Measurements from ENCODE around the gene PRX. TPM values are rescaled to one million over a fixed set of nuclear protein-coding genes. Genes with fewer than 3 reads are reported as not detected.
"Not testable (repeated sequence)": the region's sequence is repeated elsewhere in the genome, so short reads cannot be mapped to it uniquely, and the experiment has no call there.

PRX gene
- total RNA-seq, 2 experiments from 2014 or later, result 1.0 to 1.4 TPM

DNA sequence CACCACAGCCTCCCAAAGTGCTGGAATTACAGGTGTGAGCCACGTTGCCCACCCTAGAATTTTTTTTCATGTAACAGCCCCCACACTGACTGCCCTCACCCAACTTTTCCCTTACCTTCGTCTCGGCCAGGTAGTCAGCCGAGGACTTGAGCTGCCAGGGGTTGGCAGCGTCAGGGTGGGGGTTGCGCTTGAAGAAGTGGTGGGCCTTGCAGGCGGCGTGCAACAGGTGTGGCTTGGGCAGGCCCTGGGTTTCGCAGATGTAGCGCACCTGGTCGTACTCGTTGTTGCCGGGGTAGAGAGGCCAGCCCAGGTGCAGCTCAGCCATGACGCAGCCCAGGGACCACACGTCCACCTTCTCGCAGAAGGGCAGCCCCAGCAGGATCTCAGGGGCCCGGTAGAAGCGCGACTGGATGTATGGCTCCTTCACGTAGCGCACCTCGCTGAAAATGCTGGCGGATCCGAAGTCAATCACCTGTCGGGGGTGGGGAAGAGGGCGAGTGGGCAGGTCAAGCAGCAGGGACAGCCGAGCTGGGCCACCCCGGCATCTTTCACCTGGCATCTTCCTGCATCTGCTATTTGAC is 29.4 kb downstream of the PRX start:
- Mint-ChIP-seq H3K4me1 (no peaks in the 10 kb centered on the region), H3K9me3 (ENCODE audit: low read depth) (no peaks in the 10 kb centered on the region), H3K27me3 (no peaks in the 10 kb centered on the region), H3K4me3 (no peak overlapping the region), H3K36me3 (ENCODE audit: low read depth) (no peaks in the 10 kb centered on the region), H3K27ac (no peak overlapping the region)
- ChIA-PET POLR2A (no interaction called here), CTCF (no interaction called here)
- intact Hi-C loops (cut with DNase I, micrococcal nuclease), result no loop called here
- ATAC-seq (no peak), DNase-seq (no peak)

DNA sequence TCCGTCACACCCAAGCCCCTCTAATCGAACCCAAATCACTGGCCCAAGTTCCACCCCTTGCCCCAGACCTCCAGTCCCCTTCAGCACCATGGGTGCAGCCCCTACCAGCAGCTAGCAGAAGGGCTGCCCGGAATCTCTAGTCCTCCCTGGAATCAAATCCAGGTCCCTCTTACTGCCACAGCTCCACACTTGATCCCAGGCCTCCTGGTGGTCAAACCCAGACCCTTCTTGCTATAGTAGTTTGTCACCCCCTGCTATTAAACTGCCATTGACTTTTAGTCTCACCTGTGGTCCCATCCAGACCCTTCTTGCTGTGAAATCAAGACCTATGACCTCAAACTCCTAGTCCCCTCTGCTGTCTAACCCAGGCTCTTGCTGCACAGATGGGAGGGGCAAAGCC is 31.9 kb downstream of the PRX start:
- Mint-ChIP-seq H3K27ac (no peak overlapping the region), H3K27me3 (no peaks in the 10 kb centered on the region), H3K4me3 (no peak overlapping the region), H3K36me3 (ENCODE audit: low read depth) (no peaks in the 10 kb centered on the region), H3K4me1 (no peaks in the 10 kb centered on the region), H3K9me3 (ENCODE audit: low read depth) (no peaks in the 10 kb centered on the region)
- intact Hi-C loops (cut with DNase I, micrococcal nuclease), result no loop called here
- DNase-seq, result no peak
- POLR2A ChIA-PET, result no interaction called here
- no peak for ATAC-seq
- CTCF ChIA-PET, result interaction anchor here (1.1 kb wide), 1 partner anchor 39 kb away, joined by 5 read pairs; no protein-coding TSS in a partner anchor

DNA sequence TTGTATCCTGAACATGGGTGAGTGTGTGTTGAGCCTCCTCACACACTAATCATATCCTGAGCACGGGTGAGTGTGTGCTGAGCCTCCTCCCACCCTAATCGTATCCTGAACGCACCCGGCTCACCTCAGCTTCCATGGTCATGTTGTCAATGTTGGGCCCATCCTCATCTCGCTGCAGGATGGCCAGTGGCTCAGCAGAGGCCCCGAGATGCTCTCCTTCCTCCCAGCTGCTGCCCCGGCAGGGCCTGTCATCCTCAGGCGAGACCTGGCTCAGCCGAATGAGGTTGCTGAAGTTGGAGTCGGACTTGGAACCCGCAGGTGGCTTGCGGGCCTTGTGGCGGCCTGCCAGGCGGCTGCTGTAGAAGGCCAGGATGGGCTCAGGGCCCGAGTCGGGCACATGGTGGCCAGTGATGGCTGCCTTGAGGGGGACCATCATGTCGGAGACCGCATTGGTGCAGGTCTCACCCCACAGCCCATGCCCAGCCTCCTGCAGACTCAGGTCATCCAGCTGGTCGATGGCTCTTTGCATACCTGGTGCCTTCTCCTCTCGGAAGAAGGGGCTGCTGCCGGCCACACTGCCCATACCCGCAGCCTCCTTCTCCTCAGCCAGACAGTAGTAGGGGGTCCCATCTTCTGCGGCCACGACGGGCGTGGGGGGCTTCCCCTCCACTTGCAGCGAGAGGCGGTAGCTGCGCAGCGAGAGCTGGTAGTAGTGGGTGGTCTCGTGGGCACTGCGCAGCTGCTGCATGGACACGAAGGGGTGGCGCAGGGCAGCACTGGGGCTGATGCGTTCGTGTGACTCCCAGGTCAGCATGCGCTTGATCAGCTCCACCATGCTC is 32.8 kb downstream of the PRX start:
- Mint-ChIP-seq H3K27me3 (no peaks in the 10 kb centered on the region), H3K4me3 (no peak overlapping the region), H3K9me3 (ENCODE audit: low read depth) (no peaks in the 10 kb centered on the region), H3K27ac (no peak overlapping the region), H3K4me1 (no peaks in the 10 kb centered on the region), H3K36me3 (ENCODE audit: low read depth) (no peaks in the 10 kb centered on the region)
- ATAC-seq, result no peak
- intact Hi-C loops (cut with DNase I, micrococcal nuclease), result no loop called here
- ChIA-PET POLR2A (no interaction called here), CTCF (interaction anchor here (0.7 to 1.1 kb wide), 2 partner anchors 9 to 40 kb away, joined by 3 to 5 read pairs; no protein-coding TSS in a partner anchor)
- DNase-seq, result no peak

DNA sequence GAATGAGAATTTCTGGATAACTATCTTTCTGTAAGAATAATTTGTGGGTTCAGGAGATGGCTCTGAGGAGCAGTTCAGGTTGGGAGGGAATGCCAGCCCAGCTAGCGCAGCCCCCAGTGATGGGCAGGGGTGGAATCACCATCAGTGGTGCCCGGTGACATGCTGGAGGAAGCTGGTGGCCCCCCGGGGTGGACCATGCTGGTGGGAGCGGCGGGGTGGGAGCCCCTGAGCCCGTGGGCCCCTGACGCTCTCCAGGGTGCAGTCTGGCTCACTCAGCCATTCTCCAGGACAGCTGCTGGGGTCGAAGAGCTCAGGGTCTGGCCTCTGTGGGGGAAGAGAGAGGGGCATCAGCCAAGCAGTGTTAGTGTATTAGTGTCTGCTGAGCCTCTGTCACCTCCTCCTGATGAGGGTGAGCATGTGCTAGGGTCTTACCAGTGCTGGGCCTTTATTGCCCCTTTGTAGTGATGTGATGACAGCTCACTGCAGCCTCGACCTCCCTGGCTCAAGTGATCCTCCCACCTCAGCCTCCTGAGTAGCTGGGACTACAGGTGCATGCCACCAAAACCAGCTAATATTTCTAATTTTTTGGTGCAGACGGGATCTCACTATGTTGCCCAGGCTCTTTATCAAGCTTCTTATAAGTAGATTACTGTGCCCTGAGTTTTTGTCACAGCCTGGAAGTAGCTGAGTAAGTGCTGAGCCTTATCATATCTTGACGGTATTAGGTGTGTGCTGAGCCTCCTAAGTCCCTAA is 33.6 kb downstream of the PRX start:
- Mint-ChIP-seq H3K9me3 (ENCODE audit: low read depth) (no peaks in the 10 kb centered on the region), H3K27me3 (no peaks in the 10 kb centered on the region), H3K4me1 (peaks cover under 1% of the 10 kb centered on the region), H3K4me3 (no peak overlapping the region), H3K36me3 (ENCODE audit: low read depth) (peaks cover under 1% of the 10 kb centered on the region), H3K27ac (no peak overlapping the region)
- ATAC-seq (no peak), DNase-seq (no peak)
- ChIA-PET POLR2A (no interaction called here), CTCF (no interaction called here)
- intact Hi-C loops (cut with DNase I, micrococcal nuclease), result no loop called here

DNA sequence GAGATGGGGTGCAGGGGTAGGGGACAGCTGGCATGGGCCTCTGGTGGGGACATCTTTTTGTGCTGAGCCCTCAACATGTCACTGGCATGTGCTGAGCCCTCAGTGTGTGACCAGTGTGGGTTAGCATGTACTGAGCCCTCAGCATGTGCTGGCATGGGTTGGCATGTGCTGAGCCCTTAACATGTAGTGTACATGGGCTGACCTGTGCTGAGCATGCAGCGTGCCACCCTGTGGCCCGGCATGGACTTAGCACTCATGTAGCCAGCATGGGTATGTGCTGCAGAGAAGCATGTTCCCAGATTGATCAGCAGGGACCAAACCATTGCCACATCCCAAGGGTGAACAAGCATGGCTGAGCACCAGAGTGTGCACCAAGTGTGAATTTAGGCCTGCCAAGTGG is 34.7 kb downstream of the PRX start:
- H3K27ac Mint-ChIP-seq, result no peak overlapping the region
- no peak overlapping the region for H3K4me3 Mint-ChIP-seq
- peaks cover 2% of the 10 kb centered on the region for H3K4me1 Mint-ChIP-seq
- H3K27me3 Mint-ChIP-seq, result no peaks in the 10 kb centered on the region
- H3K9me3 Mint-ChIP-seq (ENCODE audit: low read depth), result no peaks in the 10 kb centered on the region
- ATAC-seq (no peak), DNase-seq (no peak)
- H3K36me3 Mint-ChIP-seq (ENCODE audit: low read depth), result peaks cover 2% of the 10 kb centered on the region
- ChIA-PET POLR2A (no interaction called here), CTCF (no interaction called here)
- intact Hi-C loops (cut with DNase I, micrococcal nuclease), result no loop called here

DNA sequence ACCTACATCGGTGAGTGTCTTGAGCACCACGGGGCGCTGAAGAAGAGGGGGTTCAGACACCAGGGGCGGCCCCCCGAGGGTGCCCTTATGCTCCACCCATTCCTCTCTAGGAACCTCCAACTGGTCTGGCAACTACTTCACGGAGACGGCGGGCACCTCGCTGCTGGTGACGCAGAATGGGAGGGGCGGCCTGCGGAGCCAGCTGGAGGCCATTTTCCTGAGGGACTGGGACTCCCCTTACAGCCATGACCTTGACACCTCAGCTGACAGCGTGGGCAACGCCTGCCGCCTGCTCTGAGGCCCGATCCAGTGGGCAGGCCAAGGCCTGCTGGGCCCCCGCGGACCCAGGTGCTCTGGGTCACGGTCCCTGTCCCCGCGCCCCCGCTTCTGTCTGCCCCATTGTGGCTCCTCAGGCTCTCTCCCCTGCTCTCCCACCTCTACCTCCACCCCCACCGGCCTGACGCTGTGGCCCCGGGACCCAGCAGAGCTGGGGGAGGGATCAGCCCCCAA is 35.2 kb downstream of the PRX start:
- Mint-ChIP-seq H3K4me1 (peaks cover 2% of the 10 kb centered on the region), H3K27me3 (no peaks in the 10 kb centered on the region), H3K36me3 (ENCODE audit: low read depth) (peaks cover 2% of the 10 kb centered on the region), H3K4me3 (no peak overlapping the region), H3K27ac (no peak overlapping the region), H3K9me3 (ENCODE audit: low read depth) (no peaks in the 10 kb centered on the region)
- intact Hi-C loops (cut with DNase I, micrococcal nuclease), result no loop called here
- POLR2A ChIA-PET, result no interaction called here
- no peak for DNase-seq
- ATAC-seq, result no peak
- CTCF ChIA-PET, result interaction anchor here (0.8 kb wide), 1 partner anchor 9 kb away, joined by 6 read pairs; no protein-coding TSS in a partner anchor

DNA sequence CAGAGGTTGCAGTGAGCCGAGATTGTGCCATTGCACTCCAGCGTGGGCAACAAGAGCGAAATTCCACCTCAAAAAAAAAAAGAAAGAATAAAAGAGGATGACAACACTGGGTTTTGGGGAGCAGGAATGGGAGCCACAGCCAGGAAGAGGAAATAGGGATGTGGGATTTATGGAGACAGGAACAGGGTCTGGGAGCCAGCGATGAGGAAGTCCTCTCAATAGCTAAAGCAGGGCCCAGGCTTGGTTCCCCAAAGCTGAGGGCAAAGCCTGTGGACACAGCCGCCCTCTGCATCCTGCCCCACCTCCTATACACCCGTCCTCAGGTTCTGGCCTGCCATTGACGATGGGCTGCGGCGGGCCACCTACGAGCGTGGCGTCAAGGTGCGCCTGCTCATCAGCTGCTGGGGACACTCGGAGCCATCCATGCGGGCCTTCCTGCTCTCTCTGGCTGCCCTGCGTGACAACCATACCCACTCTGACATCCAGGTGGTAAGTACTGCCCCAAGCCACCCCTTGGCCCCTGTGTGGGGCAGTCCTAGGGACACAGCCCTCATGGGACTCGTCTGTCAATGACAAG is 36.8 kb downstream of the PRX start:
- H3K4me3 Mint-ChIP-seq, result no peak overlapping the region
- H3K9me3 Mint-ChIP-seq (ENCODE audit: low read depth), result no peaks in the 10 kb centered on the region
- no peaks in the 10 kb centered on the region for H3K27me3 Mint-ChIP-seq
- ChIA-PET POLR2A (no interaction called here), CTCF (no interaction called here)
- ATAC-seq (no peak), DNase-seq (no peak)
- peaks cover 2% of the 10 kb centered on the region for H3K36me3 Mint-ChIP-seq (ENCODE audit: low read depth)
- H3K4me1 Mint-ChIP-seq, result peaks cover 2% of the 10 kb centered on the region
- intact Hi-C loops (cut with DNase I, micrococcal nuclease), result no loop called here
- no peak overlapping the region for H3K27ac Mint-ChIP-seq

DNA sequence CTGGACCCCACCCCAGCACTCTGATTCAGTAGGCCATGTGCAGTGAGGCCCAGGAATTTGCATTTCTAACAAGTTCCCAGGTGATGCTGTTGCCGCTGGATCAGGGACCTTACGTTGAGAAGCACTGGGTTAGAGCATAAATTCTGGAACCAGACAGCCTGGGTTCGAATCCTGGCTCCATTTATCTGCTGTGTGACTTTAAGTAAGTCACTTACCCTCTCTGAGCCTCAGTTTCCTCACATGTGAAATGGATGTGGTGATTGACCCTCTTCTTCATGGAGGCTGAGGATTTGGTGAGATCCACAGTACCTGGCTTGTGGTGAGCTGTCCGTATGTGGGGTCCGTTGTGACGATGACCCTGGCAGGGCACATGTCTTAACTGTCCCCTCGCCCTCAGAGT is 39.1 kb downstream of the PRX start:
- DNase-seq (no peak), ATAC-seq (no peak)
- CTCF ChIA-PET, result interaction anchor here (0.6 kb wide), 1 partner anchor 90 kb away, joined by 4 read pairs; no protein-coding TSS in a partner anchor
- Mint-ChIP-seq H3K4me3 (no peak overlapping the region), H3K27ac (no peak overlapping the region), H3K36me3 (ENCODE audit: low read depth) (peaks cover 9% of the 10 kb centered on the region), H3K9me3 (ENCODE audit: low read depth) (no peaks in the 10 kb centered on the region), H3K4me1 (peaks cover 2% of the 10 kb centered on the region), H3K27me3 (no peaks in the 10 kb centered on the region)
- intact Hi-C loops (cut with DNase I, micrococcal nuclease), result no loop called here
- POLR2A ChIA-PET, result no interaction called here

DNA sequence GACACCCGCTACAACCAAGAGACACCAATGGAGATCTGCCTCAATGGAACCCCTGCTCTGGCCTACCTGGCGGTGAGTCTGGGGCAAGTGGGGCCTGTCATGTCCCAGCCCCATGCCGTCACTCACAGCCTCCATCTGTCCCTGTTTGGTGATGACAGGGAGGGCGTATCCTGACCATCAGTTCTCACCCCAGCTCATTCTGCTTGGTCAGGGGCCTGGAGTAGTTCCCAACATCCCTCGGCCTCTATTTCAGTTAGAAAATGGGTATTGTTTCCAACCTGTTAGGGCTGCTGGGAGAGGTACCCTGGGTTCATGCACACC is 41.4 kb downstream of the PRX start:
- DNase-seq (no peak), ATAC-seq (no peak)
- no peaks in the 10 kb centered on the region for H3K27me3 Mint-ChIP-seq
- CTCF ChIA-PET, result interaction anchor here (1.1 kb wide), 1 partner anchor 9 kb away, joined by 3 read pairs; no protein-coding TSS in a partner anchor
- no peaks in the 10 kb centered on the region for H3K9me3 Mint-ChIP-seq (ENCODE audit: low read depth)
- H3K4me1 Mint-ChIP-seq, result peaks cover 2% of the 10 kb centered on the region
- H3K27ac Mint-ChIP-seq, result no peak overlapping the region
- POLR2A ChIA-PET, result no interaction called here
- no peak overlapping the region for H3K4me3 Mint-ChIP-seq
- peaks cover 10% of the 10 kb centered on the region for H3K36me3 Mint-ChIP-seq (ENCODE audit: low read depth)
- intact Hi-C loops (cut with DNase I, micrococcal nuclease), result no loop called here

DNA sequence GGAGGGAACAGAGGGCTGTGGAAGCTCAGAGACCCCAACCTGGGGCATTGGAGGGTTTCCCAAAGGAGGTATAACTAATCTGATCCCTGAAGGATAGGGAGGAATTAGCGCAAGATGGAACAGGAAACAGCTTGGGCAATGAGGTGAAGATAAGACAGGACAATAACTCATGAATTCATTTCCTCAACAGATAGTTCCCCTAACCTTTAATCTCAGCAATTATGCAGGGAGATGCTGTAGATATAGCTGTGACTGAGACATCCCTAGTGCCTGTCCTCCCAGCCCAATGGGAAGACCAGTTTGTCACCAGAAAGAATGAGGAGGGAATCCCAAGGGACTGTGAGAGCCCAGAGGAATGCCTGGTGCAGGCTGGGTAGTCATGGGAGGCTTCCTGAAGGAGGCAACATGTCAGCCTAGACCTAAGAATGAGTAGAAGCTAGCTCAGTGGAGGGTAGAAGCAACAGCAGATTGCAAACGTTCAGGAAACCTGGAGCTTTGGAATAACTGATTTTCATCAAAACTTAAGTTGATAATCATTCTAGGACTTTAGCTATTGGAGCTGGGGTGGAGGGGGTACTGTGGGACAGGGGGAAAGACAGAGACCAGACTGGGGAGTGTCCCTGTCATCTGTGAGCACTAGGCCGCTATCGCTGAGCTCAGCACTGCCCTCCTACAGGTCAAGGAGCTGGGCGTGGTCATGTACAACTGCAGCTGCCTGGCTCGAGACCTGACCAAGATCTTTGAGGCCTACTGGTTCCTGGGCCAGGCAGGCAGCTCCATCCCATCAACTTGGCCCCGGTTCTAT is 42.0 kb downstream of the PRX start:
- H3K4me1 Mint-ChIP-seq, result peaks cover 2% of the 10 kb centered on the region
- ATAC-seq (no peak), DNase-seq (no peak)
- no peaks in the 10 kb centered on the region for H3K9me3 Mint-ChIP-seq (ENCODE audit: low read depth)
- ChIA-PET CTCF (interaction anchor here (1.1 kb wide), 1 partner anchor 9 kb away, joined by 3 read pairs; no protein-coding TSS in a partner anchor), POLR2A (interaction anchor here (0.6 kb wide), 1 partner anchor 170 kb away, joined by 5 read pairs; no protein-coding TSS in a partner anchor)
- no peaks in the 10 kb centered on the region for H3K27me3 Mint-ChIP-seq
- intact Hi-C loops (cut with DNase I, micrococcal nuclease), result no loop called here
- no peak overlapping the region for H3K4me3 Mint-ChIP-seq
- H3K36me3 Mint-ChIP-seq (ENCODE audit: low read depth), result peaks cover 10% of the 10 kb centered on the region
- H3K27ac Mint-ChIP-seq, result no peak overlapping the region

DNA sequence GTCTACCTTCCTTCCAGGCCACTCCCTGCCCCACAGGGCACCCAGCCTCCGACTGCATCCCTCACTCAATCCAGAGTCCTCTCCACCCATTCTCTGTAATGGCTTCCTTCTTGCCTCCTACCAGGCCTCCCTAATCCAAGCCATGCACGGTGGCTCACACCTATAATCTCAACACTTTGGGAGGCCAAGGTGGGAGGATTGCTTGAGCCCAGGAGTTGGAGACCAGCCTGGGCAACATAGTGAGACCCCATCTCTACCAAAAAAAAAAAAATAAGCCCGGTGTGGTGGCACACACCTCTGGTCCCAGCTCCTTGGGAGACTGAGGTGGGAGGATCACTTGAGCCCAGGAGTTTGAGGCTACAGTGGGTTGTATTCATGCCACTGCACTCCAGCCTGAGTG is 42.9 kb downstream of the PRX start:
- ATAC-seq; intact Hi-C loops (cut with DNase I, micrococcal nuclease); POLR2A ChIA-PET; H3K27me3 Mint-ChIP-seq; H3K9me3 Mint-ChIP-seq (ENCODE audit: low read depth); H3K27ac Mint-ChIP-seq; CTCF ChIA-PET; DNase-seq; H3K4me1 Mint-ChIP-seq; H3K4me3 Mint-ChIP-seq: not testable (repeated sequence)
- H3K36me3 Mint-ChIP-seq (ENCODE audit: low read depth), result peaks cover 10% of the 10 kb centered on the region
